Measurements from ENCODE around the gene CCL26.

The CCL26 gene

DNA sequence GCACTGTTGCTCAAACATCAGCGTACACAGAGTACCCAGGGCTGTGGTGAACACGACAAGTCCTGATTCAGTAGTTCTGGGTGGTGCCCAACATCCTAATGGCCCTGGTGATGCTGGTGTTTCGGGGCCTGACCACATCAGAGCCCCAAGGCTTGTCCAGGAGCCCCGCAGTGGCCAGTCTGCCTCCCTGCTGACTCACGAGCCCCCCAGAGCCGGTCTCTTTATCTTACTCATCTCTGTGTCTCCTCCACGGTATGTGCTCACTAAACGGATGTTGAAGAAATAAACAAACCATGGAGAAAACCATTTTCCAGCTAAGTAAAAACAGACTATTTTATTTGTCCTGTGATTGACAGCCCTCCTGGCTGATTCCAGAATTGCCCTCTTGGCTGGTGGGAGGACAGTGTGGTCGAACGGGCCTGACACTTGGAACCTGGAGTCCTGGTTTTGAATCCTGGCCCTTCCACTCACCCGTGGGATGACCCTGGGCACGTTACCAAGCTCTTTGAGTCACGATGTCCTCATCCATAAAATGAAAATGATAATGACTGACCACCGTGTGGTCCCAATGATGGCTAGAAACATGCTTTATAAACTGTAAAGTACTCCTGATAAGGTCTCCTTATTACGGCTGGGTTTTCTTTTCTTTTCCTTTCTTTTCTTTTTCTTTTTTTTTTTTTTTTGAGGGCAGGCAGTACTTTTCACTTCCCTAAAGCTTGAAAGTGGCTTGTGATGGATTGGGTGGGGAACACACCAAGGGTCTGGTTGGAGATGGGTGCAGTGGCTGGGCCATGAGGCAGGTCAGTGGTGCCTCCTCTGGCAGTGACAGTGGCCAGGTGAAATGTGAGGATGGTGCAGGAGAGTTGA, 39.0 kb downstream of the CCL26 start:
- Histone ChIP-seq H2AFZ (ENCODE audit: low read depth, low read length) (no peak overlapping the region), H3K9me3 (ENCODE audit: control insufficient read depth, low read length) (no peaks in the 10 kb centered on the region), H3K4me3 (ENCODE audit: insufficient read depth in 1 of 2, low read depth in 1 of 2, low read length in 2 of 2) (peak overlapping the region in 1 of 2 experiments; percentile 12), H2AK5ac (ENCODE audit: low read length, severe bottlenecking) (peak overlapping the region; percentile 87), H3K18ac (ENCODE audit: low read depth in 1 of 2, low read length in 2 of 2) (peak overlapping the region; percentile 71 to 96), H3K36me3 (ENCODE audit: control insufficient read depth in 1 of 2, insufficient read depth in 2 of 2, low read depth in 1 of 2, low read length in 2 of 2) (no peaks in the 10 kb centered on the region), H2BK120ac (ENCODE audit: low read depth, low read length) (peak overlapping the region; percentile 71), H3K27me3 (ENCODE audit: control insufficient read depth in 1 of 2, insufficient read depth in 1 of 2, low read length in 2 of 2) (no peaks in the 10 kb centered on the region), H2BK12ac (ENCODE audit: low read length in 2 of 2) (peak overlapping the region in 1 of 2 experiments; percentile 98), H3K27ac (ENCODE audit: low read length, poor library complexity, severe bottlenecking) (peak overlapping the region; percentile 76), H3K4me1 (ENCODE audit: control insufficient read depth, insufficient read depth, low read depth, low read length) (peaks cover 27% of the 10 kb centered on the region), H3K4me2 (ENCODE audit: low read length, poor library complexity, severe bottlenecking) (peak overlapping the region; percentile 39), H4K8ac (ENCODE audit: low read length) (peak overlapping the region; percentile 74), H3K23ac (ENCODE audit: low read length in 2 of 2) (no peak overlapping the region), H2BK5ac (ENCODE audit: low read depth, low read length, poor library complexity, severe bottlenecking) (no peak overlapping the region), H3K14ac (ENCODE audit: low read length in 2 of 2) (peak overlapping the region in 1 of 2 experiments; percentile 82), H3K9ac (ENCODE audit: low read length) (peak overlapping the region; percentile 53), H3K79me1 (replicated peaks; ENCODE audit: low read length, poor library complexity, severe bottlenecking) (peaks cover 14% of the 10 kb centered on the region), H3K4ac (ENCODE audit: low read depth in 1 of 2, low read length in 2 of 2) (peak overlapping the region; percentile 56 to 97), H4K91ac (ENCODE audit: low read length) (peak overlapping the region; percentile 93), H2BK15ac (ENCODE audit: low read depth, poor library complexity, severe bottlenecking) (peak overlapping the region; percentile 55)
- peak; percentile 97 for DNase-seq
- WGBS, result 2% methylated on average over 9 of the region's 15 CpGs

- no peaks in the 10 kb centered on the region for H3K36me3 ChIP-seq (ENCODE audit: control insufficient read depth in 1 of 2, insufficient read depth in 2 of 2, low read depth in 1 of 2, low read length in 2 of 2)
- H3K27me3 ChIP-seq (ENCODE audit: control insufficient read depth in 1 of 2, insufficient read depth in 1 of 2, low read length in 2 of 2), result no peaks in the 10 kb centered on the region
- H3K9ac ChIP-seq (ENCODE audit: low read length), result peak overlapping the region; percentile 53
- peak; percentile 61 for DNase-seq
- H3K4me2 ChIP-seq (ENCODE audit: low read length, poor library complexity, severe bottlenecking), result no peak overlapping the region
- H3K9me3 ChIP-seq (ENCODE audit: control insufficient read depth, low read length), result no peaks in the 10 kb centered on the region
- no peak overlapping the region for H4K8ac ChIP-seq (ENCODE audit: low read length)
- peak overlapping the region; percentile 11 for H2BK120ac ChIP-seq (ENCODE audit: low read depth, low read length)
- H3K18ac ChIP-seq (ENCODE audit: low read depth in 1 of 2, low read length in 2 of 2), result peak overlapping the region; percentile 34 to 71
- H2BK5ac ChIP-seq (ENCODE audit: low read depth, low read length, poor library complexity, severe bottlenecking), result no peak overlapping the region
- no peak overlapping the region for H3K4me3 ChIP-seq (ENCODE audit: insufficient read depth in 1 of 2, low read depth in 1 of 2, low read length in 2 of 2)
- H2BK15ac ChIP-seq (ENCODE audit: low read depth, poor library complexity, severe bottlenecking), result peak overlapping the region; percentile 57
- peak overlapping the region; percentile 31 to 60 for H3K4ac ChIP-seq (ENCODE audit: low read depth in 1 of 2, low read length in 2 of 2)
- no peak overlapping the region for H3K23ac ChIP-seq (ENCODE audit: low read length in 2 of 2)
- H4K91ac ChIP-seq (ENCODE audit: low read length), result peak overlapping the region; percentile 89
- H3K4me1 ChIP-seq (ENCODE audit: control insufficient read depth, insufficient read depth, low read depth, low read length), result peaks cover 26% of the 10 kb centered on the region
- WGBS, result 60% methylated on average over 12 of the region's 12 CpGs
- H2AK5ac ChIP-seq (ENCODE audit: low read length, severe bottlenecking), result peak overlapping the region; percentile 45
- no peak overlapping the region for H3K14ac ChIP-seq (ENCODE audit: low read length in 2 of 2)
- H2BK12ac ChIP-seq (ENCODE audit: low read length in 2 of 2), result peak overlapping the region; percentile 3 to 72
- H3K27ac ChIP-seq (ENCODE audit: low read length, poor library complexity, severe bottlenecking), result peak overlapping the region; percentile 76
- peaks cover 10% of the 10 kb centered on the region for H3K79me1 ChIP-seq (replicated peaks; ENCODE audit: low read length, poor library complexity, severe bottlenecking)
- no peak overlapping the region for H2AFZ ChIP-seq (ENCODE audit: low read depth, low read length)
Observed at GRCh38 chr7:75732016-75732521, 39.9 kb downstream of the CCL26 start.

GRCh38 chr7:75729851-75730274, 42.1 kb downstream of the CCL26 start:
- DNase-seq, result no peak
- Histone ChIP-seq H3K23ac (ENCODE audit: low read length in 2 of 2) (no peak overlapping the region), H2AFZ (ENCODE audit: low read depth, low read length) (no peak overlapping the region), H3K4me1 (ENCODE audit: control insufficient read depth, insufficient read depth, low read depth, low read length) (peaks cover 23% of the 10 kb centered on the region), H3K4me3 (ENCODE audit: insufficient read depth in 1 of 2, low read depth in 1 of 2, low read length in 2 of 2) (no peak overlapping the region), H2BK15ac (ENCODE audit: low read depth, poor library complexity, severe bottlenecking) (no peak overlapping the region), H4K91ac (ENCODE audit: low read length) (peak overlapping the region; percentile 70), H3K18ac (ENCODE audit: low read depth in 1 of 2, low read length in 2 of 2) (peak overlapping the region; percentile 37 to 68), H3K9ac (ENCODE audit: low read length) (no peak overlapping the region), H3K14ac (ENCODE audit: low read length in 2 of 2) (no peak overlapping the region), H3K4me2 (ENCODE audit: low read length, poor library complexity, severe bottlenecking) (no peak overlapping the region), H3K36me3 (ENCODE audit: control insufficient read depth in 1 of 2, insufficient read depth in 2 of 2, low read depth in 1 of 2, low read length in 2 of 2) (no peaks in the 10 kb centered on the region), H2BK120ac (ENCODE audit: low read depth, low read length) (no peak overlapping the region), H2AK5ac (ENCODE audit: low read length, severe bottlenecking) (peak overlapping the region; percentile 63), H3K9me3 (ENCODE audit: control insufficient read depth, low read length) (no peaks in the 10 kb centered on the region), H2BK5ac (ENCODE audit: low read depth, low read length, poor library complexity, severe bottlenecking) (no peak overlapping the region), H3K4ac (ENCODE audit: low read depth in 1 of 2, low read length in 2 of 2) (no peak overlapping the region), H4K8ac (ENCODE audit: low read length) (peak overlapping the region; percentile 62), H2BK12ac (ENCODE audit: low read length in 2 of 2) (peak overlapping the region in 1 of 2 experiments; percentile 83), H3K27ac (ENCODE audit: low read length, poor library complexity, severe bottlenecking) (no peak overlapping the region), H3K79me1 (replicated peaks; ENCODE audit: low read length, poor library complexity, severe bottlenecking) (peaks cover 16% of the 10 kb centered on the region), H3K27me3 (ENCODE audit: control insufficient read depth in 1 of 2, insufficient read depth in 1 of 2, low read length in 2 of 2) (no peaks in the 10 kb centered on the region)
- 72% methylated on average over 3 of the region's 4 CpGs for WGBS
